CD4-positive, alpha-beta T cell treated with Interferon alpha-2 for 1 hour (primary cell): Measurements from ENCODE around the gene MAB21L3.
"Not testable (repeated sequence)": the region's sequence is repeated elsewhere in the genome, so short reads cannot be mapped to it uniquely, and the experiment has no call there.

Experiments used
- DNase-seq, 2 donors: peaks; one replicate each; pipeline ENCODE4 v3.0.0-alpha.2; 2020 to 2022

Gene MAB21L3

DNA sequence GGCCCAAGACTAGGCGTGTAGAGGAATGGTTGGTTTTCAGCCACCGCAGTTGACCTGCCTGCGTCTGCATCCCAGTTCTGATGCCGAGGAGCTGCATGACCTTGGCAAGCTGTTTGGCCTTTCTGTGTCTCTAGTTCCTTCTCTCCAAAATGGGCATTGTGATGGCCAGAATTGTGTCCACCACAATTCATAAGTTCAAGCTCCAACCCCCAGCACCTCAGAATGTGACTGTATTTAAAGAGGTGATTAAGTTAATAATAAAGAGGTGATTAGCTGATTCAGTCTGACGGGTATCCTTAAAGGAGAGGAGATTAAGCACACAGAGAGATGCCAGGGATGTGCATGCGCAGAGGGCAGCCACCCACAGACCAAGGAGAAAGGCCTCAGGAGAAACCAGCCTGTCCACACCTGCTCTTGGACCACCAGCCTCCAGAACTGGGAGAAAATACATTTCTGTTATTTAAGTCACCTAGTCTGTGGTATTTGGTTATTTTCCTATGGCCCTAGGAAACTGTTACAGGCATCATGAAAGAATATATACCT, 28.5 kb downstream of the MAB21L3 start:
- no peak for DNase-seq

DNA sequence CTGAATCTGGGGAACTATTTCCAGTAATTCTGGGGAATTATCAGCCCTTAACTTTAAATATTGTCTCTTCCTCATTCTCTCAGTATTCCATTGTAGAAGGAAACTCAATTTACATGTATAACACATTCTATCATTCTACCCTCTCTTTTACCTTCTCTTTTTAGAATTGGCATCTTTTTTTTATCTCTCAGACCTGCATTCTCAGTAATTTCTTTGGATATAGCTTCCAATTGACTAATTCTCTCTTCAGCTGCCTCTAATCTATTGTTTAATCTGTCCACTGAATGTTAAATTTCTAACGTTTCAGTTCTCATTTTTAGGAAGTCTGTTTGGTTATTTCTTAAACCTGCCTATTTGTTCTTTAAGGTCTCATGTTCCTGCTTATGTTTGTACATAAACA, 33.0 kb downstream of the MAB21L3 start:
- no peak for DNase-seq

DNA sequence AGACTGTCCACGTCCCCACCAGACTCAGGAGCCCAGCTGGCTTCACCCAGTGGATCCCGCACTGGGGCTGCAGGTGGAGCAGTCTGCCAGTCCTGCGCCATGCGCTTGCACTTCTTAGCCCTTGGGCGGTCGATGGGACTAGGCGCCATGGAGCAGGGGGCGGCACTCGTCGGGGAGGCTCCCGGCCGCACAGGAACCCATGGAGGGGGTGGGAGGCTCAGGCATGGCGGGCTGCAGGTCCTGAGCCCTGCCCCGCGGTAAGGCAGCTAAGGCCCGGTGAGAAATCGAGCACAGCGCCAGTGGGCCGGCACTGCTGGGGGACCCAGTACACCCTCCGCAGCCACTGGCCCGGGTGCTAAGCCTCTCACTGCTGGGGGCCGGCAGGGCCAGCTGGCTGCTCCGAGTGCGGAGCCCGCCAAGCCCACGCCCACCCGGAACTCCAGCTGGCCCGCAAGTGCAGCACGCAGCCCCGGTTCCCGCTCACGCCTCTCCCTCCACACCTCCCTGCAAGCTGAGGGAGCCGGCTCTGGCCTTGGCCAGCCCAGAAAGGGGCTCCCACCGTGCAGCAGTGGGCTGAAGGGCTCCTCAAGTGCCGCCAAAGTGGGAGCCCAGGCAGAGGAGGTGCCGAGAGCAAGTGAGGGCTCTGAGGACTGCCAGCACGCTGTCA, 35.4 kb downstream of the MAB21L3 start:
- not testable (repeated sequence) for DNase-seq

DNA sequence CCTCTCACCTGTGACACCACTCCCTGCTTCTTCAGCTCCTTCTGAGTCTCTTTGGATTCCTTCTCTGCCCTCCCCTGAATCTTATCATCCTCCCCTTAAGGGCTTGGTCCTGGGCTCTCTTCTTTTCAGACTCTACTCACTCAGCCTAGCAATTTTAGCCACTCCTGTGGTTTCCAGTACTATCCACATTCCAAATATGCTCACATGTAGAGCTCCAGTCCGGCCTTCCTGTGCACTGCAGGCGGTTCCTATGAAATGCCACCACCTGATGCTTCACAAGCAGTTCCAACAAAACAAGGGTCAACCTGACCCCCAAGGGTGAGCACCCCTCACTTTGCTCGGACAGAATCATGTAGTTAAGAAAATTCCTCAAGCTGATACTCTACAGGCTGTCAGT, 35.9 kb downstream of the MAB21L3 start:
- DNase-seq = no peak

DNA sequence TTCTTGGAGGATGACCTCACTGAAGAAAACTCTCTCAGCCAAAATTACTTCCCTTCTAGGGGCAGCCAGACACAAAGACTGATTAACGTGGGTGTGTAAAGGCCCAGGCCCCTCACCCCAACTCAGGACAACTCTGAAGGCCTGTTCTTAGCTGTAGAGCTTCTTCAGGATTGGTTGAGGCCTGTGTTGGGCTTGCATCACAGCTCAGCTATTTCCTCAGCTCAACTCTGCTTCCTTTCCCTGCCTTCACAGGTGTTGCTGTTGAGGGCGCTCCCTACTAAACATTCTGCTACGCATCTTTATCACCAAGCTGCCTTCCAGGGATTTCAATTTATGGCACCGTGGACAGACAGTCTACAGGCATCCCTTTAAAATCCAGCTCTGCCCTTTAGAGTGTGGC, 36.8 kb downstream of the MAB21L3 start:
- DNase-seq = no peak

DNA sequence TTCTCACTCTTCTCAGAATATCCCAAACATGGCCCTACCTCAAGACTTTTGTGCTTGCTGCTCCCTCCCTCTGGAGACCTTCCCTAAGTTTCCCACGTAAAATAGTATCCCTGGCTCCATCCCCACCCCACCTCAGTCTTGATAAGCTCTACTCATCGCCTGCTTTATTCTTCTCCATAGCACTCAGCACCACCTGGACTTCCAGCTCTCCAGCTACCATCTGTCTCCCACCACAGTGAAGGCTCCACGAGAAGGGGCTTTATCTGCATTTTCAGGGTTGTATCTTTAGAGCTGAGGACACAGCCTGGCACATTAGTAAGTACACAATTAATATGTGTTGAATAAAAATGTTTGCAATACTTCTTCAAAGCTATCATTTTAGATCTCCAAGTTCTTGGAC, 37.8 kb downstream of the MAB21L3 start:
- DNase-seq = no peak

DNA sequence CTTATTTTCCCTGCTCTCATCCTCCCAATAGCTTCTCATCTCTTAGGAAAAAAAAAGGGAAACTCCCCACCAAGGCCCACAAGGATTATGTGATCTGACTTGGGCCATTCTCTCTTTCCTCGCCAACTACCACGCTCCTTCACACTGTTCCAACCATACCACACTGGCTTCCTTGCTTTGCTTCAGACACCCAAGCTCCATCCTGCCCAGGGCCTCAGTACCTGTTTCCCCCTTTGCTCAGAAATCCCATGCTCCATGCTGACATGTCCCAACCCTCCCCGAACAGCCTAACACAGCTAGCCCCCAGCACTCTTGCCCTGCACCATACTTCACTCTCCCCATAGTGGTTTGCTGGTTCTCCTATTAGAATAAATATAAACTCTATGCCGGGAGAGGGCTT, 39.2 kb downstream of the MAB21L3 start:
- DNase-seq = no peak

DNA sequence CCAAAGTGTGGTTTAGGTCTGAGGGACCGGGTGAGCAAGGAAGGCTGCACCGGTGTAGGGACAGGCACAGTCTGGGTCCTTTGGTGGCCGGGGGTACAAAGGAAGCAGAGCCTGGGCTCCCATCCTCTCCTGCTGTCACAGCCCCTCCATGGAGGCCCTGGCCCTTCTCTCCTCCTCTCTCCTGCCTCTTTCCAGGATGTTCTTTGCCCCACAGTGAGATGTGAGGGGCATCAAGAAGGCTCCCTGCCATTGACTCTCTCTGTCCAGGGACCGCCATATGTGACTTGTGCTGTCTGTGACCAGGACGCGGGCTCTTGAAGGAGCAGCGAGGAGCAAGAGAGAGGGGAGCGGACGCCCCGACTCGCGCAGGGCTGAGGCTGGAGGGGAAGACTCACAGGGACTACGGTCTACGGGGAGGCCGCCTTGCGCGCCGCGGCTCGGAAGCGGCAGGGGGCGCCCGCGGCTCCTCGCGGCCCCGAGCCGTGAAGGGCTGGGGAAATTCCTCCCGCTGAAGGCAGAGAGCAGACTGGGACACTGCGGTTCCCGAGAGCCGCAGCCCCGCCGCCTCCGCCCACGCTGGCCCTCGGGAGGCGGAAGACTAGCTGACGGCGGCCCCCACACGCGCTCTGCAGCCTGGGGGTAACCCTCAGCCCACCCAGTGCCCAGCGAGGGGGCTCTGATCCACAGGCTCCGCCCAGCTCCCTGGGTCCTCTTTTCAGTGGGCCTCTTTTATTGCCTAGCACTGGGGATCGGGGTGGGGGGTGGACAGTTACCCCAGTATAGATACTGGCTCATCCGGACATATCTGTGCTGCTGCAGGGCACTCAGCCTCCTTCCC, 40.8 kb downstream of the MAB21L3 start:
- DNase-seq = peak; percentile 80 to 86

DNA sequence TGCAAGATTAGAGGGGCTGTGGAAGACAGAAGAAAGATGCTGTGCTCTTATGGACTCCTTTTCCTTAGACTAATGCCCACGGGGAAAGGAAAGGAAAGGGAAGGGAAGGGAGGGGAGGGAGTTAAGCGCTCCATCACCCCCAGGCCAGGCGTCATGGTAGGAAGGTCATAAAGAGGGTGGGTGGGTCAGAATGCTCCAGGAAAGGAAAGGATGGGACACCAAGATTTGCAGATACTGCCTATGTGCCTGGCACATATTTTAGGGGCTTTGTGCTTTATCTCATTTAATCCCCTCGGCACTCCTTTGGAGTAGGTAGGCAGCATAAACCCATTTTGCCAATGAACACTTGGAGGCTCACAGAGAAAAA, 41.4 kb downstream of the MAB21L3 start:
- no peak for DNase-seq

DNA sequence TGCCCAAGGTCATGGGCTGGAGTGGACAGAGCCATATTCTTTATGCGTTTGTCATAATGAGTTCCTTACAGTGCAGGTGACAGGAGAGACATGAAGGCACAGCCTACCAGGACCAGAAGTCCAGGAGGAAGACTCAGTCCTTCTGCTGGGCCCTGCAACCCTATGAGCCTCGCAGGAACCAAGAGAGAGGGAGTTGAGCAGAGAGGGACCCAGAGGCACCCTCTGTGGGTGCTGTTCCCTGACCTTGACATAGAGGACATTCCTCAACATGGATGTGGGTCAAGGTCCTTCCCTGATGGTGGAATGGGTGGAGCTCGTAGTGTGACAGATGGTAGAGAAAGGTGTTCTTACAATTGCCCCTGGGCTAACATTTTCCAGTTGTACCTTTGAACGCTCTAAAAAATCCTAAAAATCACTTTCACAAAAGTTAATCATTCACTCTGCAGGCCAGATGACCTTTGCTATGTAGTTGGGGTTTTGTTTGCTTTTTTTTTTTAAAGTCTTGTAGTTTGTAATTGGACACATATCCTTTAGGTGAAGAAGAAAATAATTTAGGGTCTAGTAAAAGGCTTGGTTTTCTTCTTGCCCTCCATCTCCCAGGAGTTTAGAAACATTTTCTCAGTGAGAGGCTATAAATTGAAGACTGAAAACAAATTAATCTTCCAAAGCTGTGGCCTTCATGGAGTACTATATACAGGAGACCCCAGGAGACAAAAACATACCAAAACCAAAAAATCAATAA, 41.9 kb downstream of the MAB21L3 start:
- no peak for DNase-seq

DNA sequence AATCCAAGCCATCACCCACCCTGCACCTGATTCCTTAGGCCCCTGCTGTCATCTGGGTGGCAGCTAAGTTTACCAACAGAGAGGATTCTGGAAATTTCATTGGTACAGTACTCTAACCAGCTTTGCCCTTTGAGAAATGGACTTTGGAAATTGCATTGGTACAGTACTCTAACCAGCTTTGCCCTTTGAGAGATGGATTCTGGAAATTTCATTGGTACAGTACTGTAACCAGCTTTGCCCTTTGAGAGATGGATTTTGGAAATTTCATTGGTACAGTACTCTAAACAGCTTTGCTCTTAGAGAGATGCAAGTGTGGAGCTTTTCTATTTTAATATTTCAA, 42.5 kb downstream of the MAB21L3 start:
- no peak for DNase-seq

DNA sequence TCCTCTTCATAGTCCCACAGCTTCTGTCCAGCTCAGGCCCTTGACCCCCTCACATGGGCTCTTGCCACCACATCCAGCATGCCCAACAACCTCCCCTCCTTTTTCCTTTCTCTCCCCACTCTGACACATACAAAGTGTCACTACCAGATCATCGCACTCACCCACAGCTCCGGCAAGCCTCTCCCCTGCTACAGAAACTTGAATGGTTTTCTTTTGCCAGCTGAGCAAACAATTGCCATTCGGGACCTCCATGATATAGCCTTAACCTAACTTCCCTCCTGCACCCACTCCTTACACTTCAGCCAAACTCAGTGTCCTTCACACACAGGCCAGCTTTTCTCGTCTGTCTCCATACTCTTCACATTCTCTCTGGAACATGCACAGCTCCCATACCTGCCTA, 43.3 kb downstream of the MAB21L3 start:
- DNase-seq = no peak

DNA sequence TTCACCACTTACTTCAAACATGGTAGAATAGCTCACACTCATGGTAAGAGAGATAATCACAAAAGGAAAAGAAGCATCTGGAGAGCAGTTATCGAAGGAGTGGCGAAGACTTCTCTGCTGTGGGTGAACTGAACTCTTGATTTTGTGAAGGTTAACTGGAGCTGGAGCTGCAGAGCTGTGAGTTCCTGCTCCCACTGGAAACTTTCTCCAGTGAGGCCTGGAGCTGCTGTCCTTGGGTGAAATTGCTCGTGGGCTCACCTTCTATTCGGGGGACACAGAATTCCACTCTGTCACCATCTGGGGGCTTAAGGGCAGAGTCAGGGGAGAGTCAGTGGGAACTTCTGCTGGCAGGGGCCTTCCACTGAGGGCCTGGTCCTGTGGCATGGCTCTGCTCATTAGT, 45.9 kb downstream of the MAB21L3 start:
- DNase-seq = no peak

DNA sequence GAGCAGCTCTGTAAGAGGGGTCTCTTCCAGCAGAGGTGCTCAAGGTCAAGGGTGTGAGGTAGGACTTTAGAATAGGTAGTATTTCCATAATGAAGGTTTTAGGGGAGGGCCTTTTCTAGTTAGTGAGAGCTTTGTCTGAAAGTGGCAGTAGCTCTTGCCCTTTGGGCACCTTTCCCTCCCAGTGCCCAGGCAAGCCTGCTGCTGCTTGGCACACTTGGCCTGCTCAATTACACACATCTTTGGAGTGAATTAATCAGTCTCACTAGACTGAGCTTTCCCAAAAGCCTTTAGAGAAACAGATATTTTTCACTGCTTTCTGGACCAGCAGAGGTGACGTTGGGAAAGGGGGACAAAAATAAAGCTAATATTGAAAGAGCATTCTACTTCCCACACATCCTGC, 48.0 kb downstream of the MAB21L3 start:
- DNase-seq = no peak

DNA sequence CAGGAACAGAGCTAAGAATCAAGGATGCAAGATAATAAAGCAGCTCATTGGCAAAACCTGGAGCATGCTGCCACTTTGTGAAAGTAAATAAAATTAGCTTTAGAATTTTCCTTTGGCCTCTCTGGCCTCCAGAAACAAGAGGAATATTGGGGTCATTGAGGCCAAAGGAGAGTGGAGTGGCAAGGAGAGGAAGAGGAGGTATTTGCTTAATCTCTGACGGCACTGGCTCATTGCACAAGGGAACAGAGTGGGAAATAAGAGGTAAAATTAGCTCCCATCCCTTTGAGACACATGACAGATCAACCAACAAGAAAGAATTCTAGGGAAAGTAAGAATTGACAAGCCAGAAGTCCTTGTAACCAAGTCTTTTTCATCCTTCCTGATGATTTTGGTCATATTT, 48.4 kb downstream of the MAB21L3 start:
- no peak for DNase-seq

DNA sequence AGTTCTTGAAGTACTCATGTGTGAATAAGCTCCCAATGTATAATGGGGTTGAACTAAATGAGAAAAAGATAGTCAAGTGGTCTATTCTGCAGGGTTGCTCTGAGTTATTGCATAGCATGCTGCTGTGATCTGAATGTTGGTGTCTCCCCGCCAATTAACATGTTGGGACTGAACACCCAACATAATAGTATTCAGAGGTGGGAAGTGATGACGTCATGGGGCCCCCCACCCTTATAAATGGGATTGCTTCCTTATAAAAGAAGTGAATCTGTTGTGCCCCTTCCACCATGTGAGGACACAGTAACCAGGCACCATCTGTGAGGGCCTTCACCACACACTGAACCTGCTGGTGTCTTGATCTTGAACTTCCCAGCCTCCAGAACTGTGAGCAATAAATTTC, 50.2 kb downstream of the MAB21L3 start:
- no peak for DNase-seq

DNA sequence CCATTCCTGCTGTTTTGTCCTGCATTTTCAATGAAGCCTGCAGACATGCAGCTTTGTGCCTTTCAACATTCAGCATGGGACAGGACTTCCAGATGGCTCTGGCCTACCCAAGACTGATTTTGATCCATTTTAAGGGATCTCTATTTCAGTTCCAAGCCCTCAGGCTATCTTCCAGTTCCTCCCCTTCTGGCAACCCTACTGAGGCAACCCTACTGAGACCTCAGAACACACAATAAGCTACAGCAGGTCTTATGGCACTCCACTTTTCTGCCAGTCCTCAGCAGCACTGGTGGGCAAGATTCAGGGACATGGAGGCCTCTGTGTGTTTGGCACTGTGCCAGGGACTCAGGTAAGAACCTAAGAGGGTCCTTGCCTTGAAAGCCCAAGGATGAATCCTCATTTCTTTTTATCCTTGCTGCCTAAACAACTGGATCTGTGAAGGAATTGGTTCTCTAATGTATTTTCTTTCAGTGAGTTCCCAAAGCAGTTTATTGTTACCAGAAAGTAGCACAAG, 50.7 kb downstream of the MAB21L3 start:
- DNase-seq = no peak

DNA sequence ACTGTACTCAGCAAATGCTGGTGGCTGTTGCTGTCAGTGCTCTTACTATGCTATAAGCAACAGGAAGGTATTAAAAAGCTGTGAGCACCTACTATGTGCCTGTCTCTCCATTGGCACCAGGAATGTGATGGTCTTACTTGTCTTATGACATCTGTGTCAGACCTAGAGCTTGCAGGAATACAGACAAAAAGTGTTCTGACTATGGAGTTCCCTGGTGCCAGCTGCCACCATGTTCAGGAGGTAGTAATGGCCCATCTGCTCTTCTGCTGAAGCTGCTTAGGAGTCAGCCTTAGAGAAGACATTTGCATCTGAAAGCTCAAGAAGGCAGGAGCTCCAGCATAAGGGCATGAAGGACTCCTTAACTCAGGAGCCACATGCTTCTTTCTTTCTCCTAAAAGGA, 52.3 kb downstream of the MAB21L3 start:
- no peak for DNase-seq

DNA sequence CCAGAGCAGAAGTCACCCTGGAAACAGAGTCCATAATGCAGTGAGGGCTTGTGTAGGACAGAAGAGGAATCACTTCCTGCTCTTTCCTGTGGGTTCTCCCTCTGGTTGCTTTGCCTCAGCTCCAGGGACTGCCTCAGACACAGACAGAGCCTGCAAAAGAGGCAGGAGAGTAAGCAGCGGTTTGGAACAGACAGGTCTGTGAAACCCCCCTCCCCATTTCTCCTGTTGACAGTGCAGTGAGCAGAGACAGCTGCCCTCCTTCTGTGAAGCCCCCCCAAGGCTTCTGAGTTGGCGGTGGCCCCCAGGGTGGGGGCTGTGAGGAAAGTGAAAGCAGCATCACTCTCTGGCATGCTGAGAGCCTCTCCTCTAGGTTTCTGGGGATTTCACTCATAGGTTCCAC, 53.0 kb downstream of the MAB21L3 start:
- no peak for DNase-seq

DNA sequence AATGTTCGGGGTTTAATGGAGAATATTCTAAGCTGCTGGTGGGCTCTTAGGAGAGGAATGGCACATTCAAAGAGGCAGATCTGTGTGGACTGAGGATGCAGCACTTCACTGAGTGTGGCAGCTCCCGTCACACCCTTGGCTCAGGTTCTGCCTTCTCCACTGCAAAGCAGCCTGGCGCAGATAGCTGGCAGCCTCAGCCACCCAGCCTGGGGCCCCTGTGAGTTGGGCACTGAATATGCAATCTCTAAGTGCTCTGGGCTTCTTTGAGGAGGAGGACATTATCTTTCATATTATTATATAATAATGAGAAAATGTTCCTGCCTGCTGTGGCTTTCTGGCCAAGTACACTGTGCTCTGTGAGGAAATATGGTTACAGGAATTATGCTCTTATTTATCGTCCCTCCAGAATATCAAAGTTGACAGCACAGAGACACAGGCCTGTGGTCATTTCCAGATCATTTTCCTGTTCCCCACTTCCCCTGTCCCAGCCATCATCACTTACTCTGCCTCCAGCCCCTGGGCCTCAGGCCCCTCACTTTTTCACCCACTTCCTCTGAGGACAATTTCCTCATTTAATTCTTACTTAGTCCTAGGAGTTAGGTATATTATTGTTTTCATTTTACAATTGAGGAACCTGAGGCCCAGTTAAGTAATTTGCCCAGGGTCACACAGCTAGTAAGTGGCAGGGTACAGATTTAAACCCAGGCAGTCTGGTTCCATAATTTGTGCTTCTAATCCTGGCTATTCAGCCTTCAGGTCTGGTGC, 53.6 kb downstream of the MAB21L3 start:
- DNase-seq = no peak

DNA sequence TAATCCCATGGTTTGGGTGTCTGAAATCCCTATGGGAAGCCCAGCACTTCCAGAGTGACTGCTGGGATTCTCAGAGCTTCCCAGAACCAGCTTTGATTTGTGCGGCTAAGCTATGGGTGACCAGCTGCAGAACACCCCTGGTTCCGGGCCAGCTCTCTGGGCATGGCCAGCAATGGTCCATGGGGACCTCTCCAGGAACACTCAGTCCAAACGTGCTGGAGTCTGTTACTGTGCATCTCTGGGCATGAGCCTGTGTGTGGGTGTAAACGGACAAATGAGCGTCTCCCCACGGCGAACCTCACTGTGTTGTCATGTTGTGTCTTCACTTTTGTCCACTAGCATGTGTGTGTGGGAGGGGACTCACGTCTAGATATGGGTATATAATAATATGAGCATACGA, 54.4 kb downstream of the MAB21L3 start:
- no peak for DNase-seq

DNA sequence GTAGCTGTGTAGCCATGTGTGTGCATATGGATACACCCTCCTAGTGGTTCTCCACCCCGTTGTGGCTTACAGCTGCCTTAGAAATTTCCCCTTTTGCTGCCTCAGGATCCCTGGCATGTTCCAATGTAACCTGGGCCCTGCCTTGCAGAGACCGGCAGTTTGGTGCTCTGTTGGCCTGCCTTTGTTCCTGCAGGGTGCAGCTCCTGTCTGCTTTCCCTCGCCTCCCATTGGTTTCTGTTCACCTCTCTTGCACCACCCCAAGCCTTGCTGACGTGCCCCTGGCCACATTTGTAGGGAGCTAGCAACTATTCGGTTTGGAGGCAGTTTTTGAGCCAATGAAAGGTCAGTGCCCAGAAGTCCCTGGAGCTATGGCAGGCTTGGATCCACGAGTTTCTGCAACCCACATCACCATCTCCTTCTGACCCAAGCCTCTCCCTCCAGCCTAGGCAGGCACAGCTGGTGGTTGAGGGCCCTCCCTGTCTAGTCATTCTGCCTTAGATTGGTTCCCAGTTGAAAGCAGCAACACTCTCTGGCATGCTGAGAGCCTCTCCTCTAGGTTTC, 54.9 kb downstream of the MAB21L3 start:
- DNase-seq = no peak

DNA sequence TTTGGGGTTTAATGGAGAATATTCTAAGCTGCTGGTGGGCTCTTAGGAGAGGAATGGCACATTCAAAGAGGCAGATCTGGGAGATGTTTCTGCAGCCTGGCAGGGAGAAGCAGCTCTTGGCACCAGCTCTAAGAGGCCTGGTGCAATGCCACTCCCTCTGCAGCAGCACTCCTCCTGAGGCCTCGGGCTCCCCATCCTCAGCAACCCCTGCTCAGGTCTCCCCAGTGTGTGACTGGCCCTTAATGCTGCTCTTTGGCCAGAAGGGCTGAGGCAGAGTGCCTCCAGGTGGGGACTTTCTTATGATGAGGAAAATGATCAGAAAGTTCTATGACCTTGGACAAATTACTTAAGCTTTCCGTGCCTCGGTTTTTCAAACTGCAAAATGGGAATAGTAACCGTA, 55.5 kb downstream of the MAB21L3 start:
- no peak for DNase-seq
